ENCODE results near the gene ANKHD1. TPM values are rescaled to one million over a fixed set of nuclear protein-coding genes. Genes with fewer than 3 reads are reported as not detected.

Gene ANKHD1
- total RNA-seq, 4 donors from 2014 or later = 113 to 212 (median 164) TPM

GRCh38 chr5:140570058-140570457 is 168.4 kb downstream of the ANKHD1 start:
- intact Hi-C loops (cut with DNase I; ENCODE audit: low total_unique reads) (no loop called here), in situ Hi-C loops (cut with MboI; ENCODE audit: low pct_ligation_motif_present in 1 of 4, low pct_unique_long_range_greater_than_20kb in 1 of 4, low sequenced_read_pairs in 3 of 4) (loop anchor here in 2 of 4 donors (10.0 to 25.0 kb wide), 2 partner anchors 65 to 92 kb away; partner anchors contain the start of genes CD14 (in 1 of the 2), DND1 (in 1 of the 2), TMCO6 (in 1 of the 2) and WDR55 (in 1 of the 2))
- 95% methylated on average over 4 of the region's 4 CpGs; no CpG with 5 or more reads in 1 of the 2 donors for WGBS, 2 donors (ENCODE audit: low coverage in 1 of 2)
- TF ChIP-seq EP300 (IDR thresholded peaks at IDR 0.05; ENCODE audit: low read depth) (no peak), POLR2A (IDR thresholded peaks at IDR 0.05) (no peak), POLR2AphosphoS5 (IDR thresholded peaks at IDR 0.05) (no peak), CTCF (IDR thresholded peaks at IDR 0.05) (no peak)
- Histone ChIP-seq H3K4me3 (no peak overlapping the region), H3K4me1 (peaks cover 11 to 50% (median 17%) of the 10 kb centered on the region in 4 donors), H3K36me3 (peaks cover 0 to 10% (median 0%) of the 10 kb centered on the region in 4 donors), H3K27ac (peak overlapping the region; percentile 52 to 71 (median 62)), H3K9me3 (no peaks in the 10 kb centered on the region), H3K27me3 (no peaks in the 10 kb centered on the region)
- DNase-seq = no peak

GRCh38 chr5:140570488-140570887 is 168.9 kb downstream of the ANKHD1 start:
- 100% methylated on average over 1 of the region's 1 CpG; no CpG with 5 or more reads in 1 of the 2 donors for WGBS, 2 donors (ENCODE audit: low coverage in 1 of 2)
- Histone ChIP-seq H3K9me3 (no peaks in the 10 kb centered on the region), H3K27me3 (no peaks in the 10 kb centered on the region), H3K4me1 (peaks cover 7 to 46% (median 13%) of the 10 kb centered on the region in 4 donors), H3K4me3 (no peak overlapping the region), H3K36me3 (peaks cover 0 to 10% (median 0%) of the 10 kb centered on the region in 4 donors), H3K27ac (peak overlapping the region; percentile 52 to 71 (median 62))
- TF ChIP-seq EP300 (IDR thresholded peaks at IDR 0.05; ENCODE audit: low read depth) (no peak), POLR2AphosphoS5 (IDR thresholded peaks at IDR 0.05) (no peak)
- in situ Hi-C loops (cut with MboI; ENCODE audit: low pct_ligation_motif_present in 1 of 4, low pct_unique_long_range_greater_than_20kb in 1 of 4, low sequenced_read_pairs in 3 of 4) = loop anchor here in 2 of 4 donors (10.0 to 25.0 kb wide), 2 partner anchors 64 to 92 kb away; partner anchors contain the start of genes CD14 (in 1 of the 2), DND1 (in 1 of the 2), TMCO6 (in 1 of the 2) and WDR55 (in 1 of the 2)
- DNase-seq = no peak
- intact Hi-C loops (cut with DNase I; ENCODE audit: low total_unique reads) = no loop called here

- no peak for TF ChIP-seq EP300 (IDR thresholded peaks at IDR 0.05; ENCODE audit: low read depth)
- no peak for TF ChIP-seq POLR2AphosphoS5 (IDR thresholded peaks at IDR 0.05)
- TF ChIP-seq CTCF (IDR thresholded peaks at IDR 0.05) = no peak
- TF ChIP-seq POLR2A (IDR thresholded peaks at IDR 0.05) = no peak
- Histone ChIP-seq H3K36me3 (peaks cover 0 to 10% (median 0%) of the 10 kb centered on the region in 4 donors), H3K27me3 (no peaks in the 10 kb centered on the region), H3K9me3 (no peaks in the 10 kb centered on the region), H3K4me1 (peaks cover under 1 to 40% (median 7%) of the 10 kb centered on the region in 4 donors), H3K4me3 (no peak overlapping the region), H3K27ac (peak overlapping the region; percentile 19 to 69 (median 50))
- no peak for DNase-seq
- intact Hi-C loops (cut with DNase I; ENCODE audit: low total_unique reads) (no loop called here), in situ Hi-C loops (cut with MboI; ENCODE audit: low pct_ligation_motif_present in 1 of 4, low pct_unique_long_range_greater_than_20kb in 1 of 4, low sequenced_read_pairs in 3 of 4) (loop anchor here in 2 of 4 donors (10.0 to 25.0 kb wide), 2 partner anchors 64 to 91 kb away; partner anchors contain the start of genes CD14 (in 1 of the 2), DND1 (in 1 of the 2), TMCO6 (in 1 of the 2) and WDR55 (in 1 of the 2))
- WGBS, 2 donors (ENCODE audit: low coverage in 1 of 2) = 86% methylated on average over 5 of the region's 5 CpGs; no CpG with 5 or more reads in 1 of the 2 donors
These were observed 169.5 kb downstream of the ANKHD1 start for GRCh38 chr5:140571105-140571504.

- H3K4me3 ChIP-seq = no peak overlapping the region
- peaks cover 0 to 40% (median 8%) of the 10 kb centered on the region in 4 donors for H3K4me1 ChIP-seq
- intact Hi-C loops (cut with DNase I; ENCODE audit: low total_unique reads) = no loop called here
- DNase-seq = no peak
- no peaks in the 10 kb centered on the region for H3K36me3 ChIP-seq
- TF ChIP-seq EP300 (IDR thresholded peaks at IDR 0.05; ENCODE audit: low read depth) (no peak), CTCF (IDR thresholded peaks at IDR 0.05) (no peak), POLR2AphosphoS5 (IDR thresholded peaks at IDR 0.05) (no peak), POLR2A (IDR thresholded peaks at IDR 0.05) (no peak)
- no peaks in the 10 kb centered on the region for H3K9me3 ChIP-seq
- no peaks in the 10 kb centered on the region for H3K27me3 ChIP-seq
- no peak overlapping the region for H3K27ac ChIP-seq
- WGBS, 2 donors (ENCODE audit: low coverage in 1 of 2) = 95% methylated on average over 7 of the region's 7 CpGs; no CpG with 5 or more reads in 1 of the 2 donors
- in situ Hi-C loops (cut with MboI; ENCODE audit: low pct_ligation_motif_present in 1 of 4, low pct_unique_long_range_greater_than_20kb in 1 of 4, low sequenced_read_pairs in 3 of 4) = loop anchor here in 2 of 4 donors (10.0 to 25.0 kb wide), 2 partner anchors 61 to 89 kb away; partner anchors contain the start of genes CD14 (in 1 of the 2), DND1 (in 1 of the 2), TMCO6 (in 1 of the 2) and WDR55 (in 1 of the 2)
These were observed 172.1 kb downstream of the ANKHD1 start for GRCh38 chr5:140573683-140574082.

Data from transverse colon (tissue), 4 donors.